ENCODE data around the gene TPRN. TPM values are rescaled to one million over a fixed set of nuclear protein-coding genes. Genes with fewer than 3 reads are reported as not detected.

Gene TPRN
- total and polyA plus RNA-seq, 2 donors (not counting 3 experiments of a cell fraction or from before 2014, with no cell fraction given) = 4.3 to 12.4 TPM

GRCh38 chr9:137166380-137167229 is 33.9 kb downstream of the TPRN start:
- Histone ChIP-seq H3K4me2 (ENCODE audit: insufficient read depth, low read length) (no peak overlapping the region), H3K4me1 (ENCODE audit: control insufficient read depth, extremely low read depth, insufficient read depth, low read length) (peaks cover 3% of the 10 kb centered on the region), H3K79me2 (ENCODE audit: control insufficient read depth, insufficient read depth, low read length) (no peaks in the 10 kb centered on the region), H3K36me3 (ENCODE audit: control insufficient read depth in 2 of 2, extremely low read depth in 1 of 2, insufficient read depth in 2 of 2, low read length in 2 of 2) (no peaks in the 10 kb centered on the region), H4K20me1 (replicated peaks; ENCODE audit: control insufficient read depth, extremely low read depth, insufficient read depth, low read length) (no peaks in the 10 kb centered on the region), H3K9me1 (replicated peaks; ENCODE audit: control insufficient read depth, extremely low read depth, insufficient read depth, low read length) (no peaks in the 10 kb centered on the region), H3K27ac (ENCODE audit: insufficient read depth, low read depth, low read length) (no peak overlapping the region), H2AFZ (ENCODE audit: low read depth, low read length) (no peak overlapping the region), H3K9ac (replicated peaks; ENCODE audit: extremely low read depth, insufficient read depth, low read length) (no peak overlapping the region), H3K9me3 (replicated peaks; ENCODE audit: control insufficient read depth, insufficient read depth, low read length) (no peaks in the 10 kb centered on the region), H3K27me3 (ENCODE audit: control insufficient read depth in 2 of 2, insufficient read depth in 2 of 2, low read length in 2 of 2) (peaks cover 34 to 39% of the 10 kb centered on the region in 2 experiments), H3K4me3 (replicated peaks in 1 of 3; ENCODE audit: insufficient read depth in 1 of 3, low read depth in 1 of 3, low read length in 3 of 3) (no peak overlapping the region)
- intact Hi-C loops (cut with micrococcal nuclease) = no loop called here
- dilution Hi-C loops (cut with MboI; ENCODE audit: extremely low pct_ligation_motif_present, low sequenced_read_pairs) = no loop called here
- ChIA-PET CTCF (interaction anchor here (1.2 to 1.8 kb wide), 2 partner anchors 9 to 10 kb away, joined by 5 to 7 read pairs; no protein-coding TSS in a partner anchor), POLR2A (no interaction called here)
- FAIRE-seq = no peak
- TF ChIP-seq POLR2AphosphoS5 (IDR thresholded peaks at IDR 0.05; ENCODE audit: insufficient read depth, low read depth, low read length) (no peak), JUN (IDR thresholded peaks at IDR 0.05; ENCODE audit: borderline replicate concordance, insufficient read depth, insufficient read length, low read depth) (no peak), POLR2A (IDR thresholded peaks at IDR 0.05; ENCODE audit: low read depth, low read length) (no peak), MYC (IDR thresholded peaks at IDR 0.05; ENCODE audit: low read depth, low read length) (no peak)
- no TSS peak for BruUV-seq (replicated peaks)
- DNase-seq (ENCODE audit: low read depth, low spot score) = no peak

DNA sequence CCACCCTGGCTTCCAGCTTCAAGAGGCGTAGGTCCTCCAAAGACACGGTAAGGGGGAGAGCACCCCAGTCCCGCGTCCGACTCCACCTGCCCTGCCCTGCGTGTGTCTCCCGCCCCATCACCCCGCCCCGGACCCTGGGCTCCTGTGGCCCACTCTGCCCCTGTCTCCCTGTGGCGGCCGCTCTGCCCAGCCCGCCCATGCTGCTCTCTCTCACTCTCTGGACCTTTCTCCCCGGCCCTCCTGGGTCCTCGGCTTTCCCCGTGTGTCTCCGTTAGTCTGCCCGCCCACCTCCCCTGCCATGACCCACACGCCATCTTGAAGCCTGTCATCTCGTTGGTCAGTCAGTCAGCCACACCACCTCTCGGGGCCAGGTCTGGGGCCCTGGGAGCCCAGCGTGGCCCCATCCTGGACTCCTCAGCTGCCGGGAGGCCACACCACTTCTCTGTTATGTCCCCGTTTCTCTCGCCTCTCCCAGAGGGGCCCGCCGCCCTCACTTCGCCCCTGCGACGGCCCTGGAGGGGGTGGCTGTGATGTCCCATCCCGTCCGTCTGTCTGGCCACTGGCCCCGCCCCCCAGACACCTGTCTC is 35.2 kb downstream of the TPRN start:
- no peaks in the 10 kb centered on the region for H3K36me3 ChIP-seq (ENCODE audit: control insufficient read depth in 2 of 2, extremely low read depth in 1 of 2, insufficient read depth in 2 of 2, low read length in 2 of 2)
- no peak overlapping the region for H3K27ac ChIP-seq (ENCODE audit: insufficient read depth, low read depth, low read length)
- H4K20me1 ChIP-seq (replicated peaks; ENCODE audit: control insufficient read depth, extremely low read depth, insufficient read depth, low read length) = no peaks in the 10 kb centered on the region
- intact Hi-C loops (cut with micrococcal nuclease) (no loop called here), dilution Hi-C loops (cut with MboI; ENCODE audit: extremely low pct_ligation_motif_present, low sequenced_read_pairs) (no loop called here)
- no peaks in the 10 kb centered on the region for H3K79me2 ChIP-seq (ENCODE audit: control insufficient read depth, insufficient read depth, low read length)
- H3K4me3 ChIP-seq (replicated peaks in 1 of 3; ENCODE audit: insufficient read depth in 1 of 3, low read depth in 1 of 3, low read length in 3 of 3) = no peak overlapping the region
- no peak overlapping the region for H2AFZ ChIP-seq (ENCODE audit: low read depth, low read length)
- H3K4me1 ChIP-seq (ENCODE audit: control insufficient read depth, extremely low read depth, insufficient read depth, low read length) = peaks cover 3% of the 10 kb centered on the region
- H3K9me3 ChIP-seq (replicated peaks; ENCODE audit: control insufficient read depth, insufficient read depth, low read length) = no peaks in the 10 kb centered on the region
- no TSS peak for BruUV-seq (replicated peaks)
- TF ChIP-seq, protein P1, sequence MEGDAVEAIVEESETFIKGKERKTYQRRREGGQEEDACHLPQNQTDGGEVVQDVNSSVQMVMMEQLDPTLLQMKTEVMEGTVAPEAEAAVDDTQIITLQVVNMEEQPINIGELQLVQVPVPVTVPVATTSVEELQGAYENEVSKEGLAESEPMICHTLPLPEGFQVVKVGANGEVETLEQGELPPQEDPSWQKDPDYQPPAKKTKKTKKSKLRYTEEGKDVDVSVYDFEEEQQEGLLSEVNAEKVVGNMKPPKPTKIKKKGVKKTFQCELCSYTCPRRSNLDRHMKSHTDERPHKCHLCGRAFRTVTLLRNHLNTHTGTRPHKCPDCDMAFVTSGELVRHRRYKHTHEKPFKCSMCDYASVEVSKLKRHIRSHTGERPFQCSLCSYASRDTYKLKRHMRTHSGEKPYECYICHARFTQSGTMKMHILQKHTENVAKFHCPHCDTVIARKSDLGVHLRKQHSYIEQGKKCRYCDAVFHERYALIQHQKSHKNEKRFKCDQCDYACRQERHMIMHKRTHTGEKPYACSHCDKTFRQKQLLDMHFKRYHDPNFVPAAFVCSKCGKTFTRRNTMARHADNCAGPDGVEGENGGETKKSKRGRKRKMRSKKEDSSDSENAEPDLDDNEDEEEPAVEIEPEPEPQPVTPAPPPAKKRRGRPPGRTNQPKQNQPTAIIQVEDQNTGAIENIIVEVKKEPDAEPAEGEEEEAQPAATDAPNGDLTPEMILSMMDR (IDR thresholded peaks at IDR 0.05; ENCODE audit: extremely low read depth in 1 of 2, insufficient read depth in 1 of 2, low read depth in 1 of 2, low read length in 2 of 2) = no peak
- TF ChIP-seq JUN (IDR thresholded peaks at IDR 0.05; ENCODE audit: borderline replicate concordance, insufficient read depth, insufficient read length, low read depth) (no peak), FOS (IDR thresholded peaks at IDR 0.05; ENCODE audit: borderline replicate concordance, insufficient read depth, low read length) (no peak), GATA2 (IDR thresholded peaks at IDR 0.05; ENCODE audit: insufficient read depth, insufficient read length, low read depth, low read length) (no peak), EZH2 (IDR thresholded peaks at IDR 0.05; ENCODE audit: borderline replicate concordance, low read depth, low read length, severe bottlenecking) (no peak), POLR2A (IDR thresholded peaks at IDR 0.05; ENCODE audit: low read depth, low read length) (no peak), POLR2AphosphoS5 (IDR thresholded peaks at IDR 0.05; ENCODE audit: insufficient read depth, low read depth, low read length) (no peak)
- POLR2A ChIA-PET = no interaction called here
- FAIRE-seq (no peak), DNase-seq (ENCODE audit: low read depth, low spot score) (no peak)
- H3K27me3 ChIP-seq (ENCODE audit: control insufficient read depth in 2 of 2, insufficient read depth in 2 of 2, low read length in 2 of 2) = peaks cover 37 to 41% of the 10 kb centered on the region in 2 experiments
- CTCF ChIA-PET = interaction anchor here (1.8 kb wide), 1 partner anchor 11 kb away, joined by 7 read pairs; no protein-coding TSS in a partner anchor
- no peak overlapping the region for H3K4me2 ChIP-seq (ENCODE audit: insufficient read depth, low read length)
- H3K9ac ChIP-seq (replicated peaks; ENCODE audit: extremely low read depth, insufficient read depth, low read length) = no peak overlapping the region
- no peaks in the 10 kb centered on the region for H3K9me1 ChIP-seq (replicated peaks; ENCODE audit: control insufficient read depth, extremely low read depth, insufficient read depth, low read length)
